NCI-H345 (cell line): ENCODE data around the gene RAB40A.

Source experiments
- DNase-seq: peaks from one replicate; lab custom pipeline; 2025; lab: John Stamatoyannopoulos, UW

The RAB40A gene

DNA sequence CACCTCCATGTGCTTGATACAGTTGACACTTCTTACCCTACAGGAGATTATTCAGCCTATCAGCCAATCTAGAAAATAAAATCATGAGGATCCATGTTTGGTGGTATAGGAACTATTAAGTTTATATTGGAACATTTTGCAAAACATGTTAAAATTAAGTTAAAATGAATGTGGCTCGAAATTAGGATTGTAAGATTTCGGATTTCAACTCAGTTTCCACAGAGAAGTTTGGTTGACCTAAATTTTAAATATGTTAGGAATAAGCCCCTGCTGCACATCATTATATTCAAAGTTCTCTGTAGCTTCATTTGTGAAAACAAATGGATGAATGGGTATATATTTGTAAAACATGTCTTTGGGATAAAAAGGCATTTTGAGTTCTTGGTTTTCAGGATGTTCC, at the start of gene RAB40A:
Gene RAB40A, minus strand, starts transcription at position 101 of the 400 bp plus-strand sequence. CDS start 18,733 bp downstream, outside the sequence.
- DNase-seq, result no peak

GRCh38 chrX:103565752-103566151, 46.5 kb upstream of the RAB40A start:
- no peak for DNase-seq

- DNase-seq, result no peak
These were observed 45.9 kb upstream of the RAB40A start for GRCh38 chrX:103565197-103565596.

- DNase-seq, result no peak
These were observed 43.5 kb upstream of the RAB40A start for GRCh38 chrX:103562801-103563200.

DNA sequence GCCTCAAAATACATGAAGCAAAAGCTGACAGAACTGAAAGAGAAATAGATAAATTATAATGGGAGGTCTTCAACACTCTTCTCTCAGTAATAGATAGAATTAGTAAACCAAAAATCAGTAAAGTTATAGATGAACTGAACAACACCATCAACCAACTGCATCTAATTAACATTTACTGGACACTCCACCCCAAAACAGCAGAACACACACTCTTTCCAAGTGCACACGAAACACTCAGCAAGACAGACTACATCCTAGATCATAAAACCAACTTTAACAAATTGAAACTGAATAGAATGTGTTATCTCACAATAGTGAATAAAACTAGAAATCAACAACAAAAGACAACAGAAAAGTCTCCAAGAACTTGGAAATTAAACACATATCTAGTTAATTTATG, 41.0 kb upstream of the RAB40A start:
- no peak for DNase-seq

DNA sequence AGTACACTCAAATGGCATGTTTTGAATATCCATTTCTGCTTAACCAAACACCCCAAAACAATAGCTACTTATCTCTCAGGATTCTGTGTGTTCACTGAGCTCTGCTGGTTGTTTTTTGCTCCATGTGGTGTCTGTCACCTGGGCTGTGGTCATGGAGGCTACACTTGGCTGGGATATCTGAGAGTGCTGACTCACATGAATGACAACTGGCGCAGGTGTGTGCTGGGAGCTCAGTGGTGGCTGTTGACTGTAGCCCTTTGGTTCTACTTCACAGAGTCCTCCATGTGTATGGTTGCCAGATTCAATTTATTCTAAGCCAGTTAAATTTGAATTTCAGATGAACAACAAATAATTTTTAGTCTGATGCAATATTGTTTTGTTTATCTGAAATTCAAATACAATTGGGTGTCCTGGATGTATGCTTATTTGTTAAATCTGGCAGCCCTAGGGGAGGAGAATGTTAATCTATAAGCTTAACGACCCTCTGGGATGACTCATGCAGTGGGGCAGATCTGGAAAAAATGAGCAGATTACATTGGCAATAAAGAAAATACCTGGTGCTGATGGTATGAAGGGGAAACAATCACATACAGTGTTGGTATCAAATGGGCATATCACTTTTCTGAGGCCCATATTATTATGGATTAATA, 37.8 kb upstream of the RAB40A start:
- DNase-seq, result peak; percentile 78

- no peak for DNase-seq
These were observed 35.6 kb upstream of the RAB40A start for GRCh38 chrX:103554687-103555424.

DNA sequence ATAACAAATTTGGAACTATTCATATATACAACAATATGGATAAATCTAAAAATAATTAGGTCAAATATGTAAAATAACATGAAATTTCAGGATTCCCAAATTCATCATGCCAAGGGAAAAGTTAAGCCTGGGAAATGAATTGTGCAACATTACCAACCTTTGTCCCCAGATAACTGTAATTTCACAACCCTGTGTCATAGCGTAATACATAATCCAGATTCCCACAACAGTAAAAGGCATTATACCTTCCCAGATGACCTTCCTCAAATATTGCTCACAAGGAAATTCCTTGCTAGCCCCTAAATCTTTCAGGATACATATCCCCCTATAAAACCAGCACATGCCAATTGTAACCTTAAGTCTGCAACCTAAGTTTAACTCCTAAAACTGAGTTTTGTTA, 32.9 kb upstream of the RAB40A start:
- no peak for DNase-seq

DNA sequence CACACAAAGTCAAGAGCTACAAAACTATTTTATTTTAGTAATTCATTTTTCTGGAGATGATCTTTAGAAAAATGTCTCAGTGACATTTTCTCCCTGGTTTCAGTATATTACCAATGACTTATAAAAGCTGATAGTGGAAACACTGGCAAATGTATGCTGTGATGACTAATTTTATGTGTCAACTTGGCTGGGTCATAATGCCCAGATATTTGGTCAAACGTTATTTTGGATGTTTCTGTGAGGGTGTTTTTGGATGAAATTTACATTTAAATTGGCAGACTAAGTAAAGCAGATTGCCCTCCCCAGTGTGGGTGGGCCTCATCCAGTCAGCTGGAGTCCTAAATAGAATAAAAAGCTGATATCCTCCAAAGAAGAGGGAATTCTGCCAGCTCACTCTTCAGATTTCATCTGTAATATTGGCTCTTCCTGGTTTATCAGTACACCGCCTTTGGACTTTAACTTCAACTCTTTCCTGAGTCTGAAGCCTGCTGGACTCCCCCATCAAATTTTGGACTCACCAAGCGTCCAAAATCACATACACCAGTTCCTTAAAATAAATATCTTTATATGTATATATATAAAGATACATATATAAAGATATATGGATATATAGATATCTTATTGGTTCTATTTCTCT, 31.2 kb upstream of the RAB40A start:
- no peak for DNase-seq

- no peak for DNase-seq
These were observed 30.6 kb upstream of the RAB40A start for GRCh38 chrX:103549916-103550315.

DNA sequence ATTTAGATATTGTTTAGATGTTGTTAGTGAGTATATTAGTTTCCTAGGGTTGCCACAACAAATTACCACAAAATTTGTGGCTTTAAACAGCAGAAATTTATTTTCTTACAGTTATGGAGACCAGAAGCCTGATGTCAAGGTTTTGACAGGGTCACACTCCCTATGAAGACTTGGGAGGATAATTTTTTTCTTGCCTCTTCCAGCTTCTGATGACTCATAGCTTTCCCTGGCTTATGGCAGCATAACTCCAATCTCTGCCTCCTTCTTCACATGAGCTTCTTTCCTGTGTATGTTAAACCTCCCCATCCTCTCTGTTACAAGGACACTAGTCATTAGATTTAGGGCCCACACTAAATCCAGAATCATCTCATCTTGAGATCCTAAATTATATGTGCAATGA, 20.9 kb upstream of the RAB40A start:
- no peak for DNase-seq

- no peak for DNase-seq
These were observed 20.4 kb upstream of the RAB40A start for GRCh38 chrX:103539695-103540094.

GRCh38 chrX:103538728-103539127, 19.4 kb upstream of the RAB40A start:
- no peak for DNase-seq

DNA sequence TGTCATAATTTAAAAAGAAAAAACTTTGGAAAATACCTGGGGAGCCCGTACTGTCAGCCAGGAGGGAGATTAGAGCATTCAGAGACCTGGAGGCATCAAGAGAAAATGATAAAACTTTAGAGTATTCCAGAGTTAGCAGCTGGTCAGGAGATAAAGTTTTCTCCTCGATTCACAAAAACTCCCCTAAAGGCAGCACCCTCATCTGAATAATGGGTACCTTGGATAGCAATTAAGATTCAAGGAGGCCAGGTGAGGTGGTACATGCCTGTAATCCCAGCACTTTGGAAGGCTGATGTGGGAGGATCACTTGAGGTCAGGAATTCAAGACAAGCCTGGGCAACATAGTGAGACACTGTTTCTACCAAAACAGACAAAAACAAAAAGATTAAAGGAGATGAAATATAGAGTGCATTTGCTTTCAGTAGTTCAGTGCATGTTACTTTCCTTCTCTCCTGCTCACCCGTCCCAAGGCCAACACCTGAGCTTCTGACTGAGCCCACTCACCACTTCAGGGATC, 18.6 kb upstream of the RAB40A start:
- no peak for DNase-seq

DNA sequence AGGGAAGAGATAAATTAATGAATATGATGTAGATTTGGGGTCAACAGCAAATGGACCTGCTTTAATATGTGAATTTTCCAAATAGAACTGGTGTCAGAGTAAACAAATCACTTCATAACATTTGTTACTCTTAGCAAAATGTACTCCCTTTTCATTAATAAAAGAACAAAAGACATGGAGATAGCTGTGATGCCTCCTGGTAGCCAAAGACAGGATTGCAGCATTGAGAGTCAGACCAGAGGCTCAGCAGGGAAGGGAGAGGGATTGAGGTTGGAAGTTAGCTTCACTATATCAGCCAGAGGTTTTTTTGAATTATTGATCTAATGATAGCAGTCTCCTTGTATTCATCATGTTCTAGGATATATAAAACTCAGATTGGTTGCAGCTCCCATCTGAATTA, 17.4 kb upstream of the RAB40A start:
- no peak for DNase-seq

- no peak for DNase-seq
These were observed 16.8 kb upstream of the RAB40A start for GRCh38 chrX:103536071-103536470.

DNA sequence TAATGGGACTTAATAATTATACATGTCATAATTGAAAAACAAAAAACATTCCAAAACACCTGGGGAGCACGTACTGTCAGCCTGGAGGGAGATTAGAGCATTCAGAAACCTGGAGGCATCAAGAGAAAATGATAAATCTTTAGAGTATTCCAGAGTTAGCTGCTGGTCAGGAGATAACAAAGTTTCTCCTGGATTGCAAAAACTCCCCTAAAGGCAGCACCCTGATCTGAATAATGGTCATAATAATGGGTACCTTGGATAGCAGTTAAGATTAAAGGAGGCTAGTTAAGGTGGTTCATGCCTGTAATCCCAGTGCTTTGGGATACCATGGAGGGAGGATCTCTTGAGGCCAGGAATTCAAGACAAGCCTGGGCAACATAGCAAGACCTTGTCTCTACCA, 15.9 kb upstream of the RAB40A start:
- DNase-seq, result no peak

GRCh38 chrX:103533511-103534216, 14.4 kb upstream of the RAB40A start:
- DNase-seq, result peak; percentile 69

- no peak for DNase-seq
These were observed 11.7 kb upstream of the RAB40A start for GRCh38 chrX:103531002-103531401.

GRCh38 chrX:103530545-103530944, 11.3 kb upstream of the RAB40A start:
- no peak for DNase-seq

- DNase-seq, result no peak
These were observed 10.3 kb upstream of the RAB40A start for GRCh38 chrX:103529550-103529949.

- DNase-seq, result no peak
These were observed 5.5 kb upstream of the RAB40A start for GRCh38 chrX:103524747-103525146.
